Left forelimb (tissue), 1 donor: ENCODE measurements around the gene GNG2.
"Not testable (repeated sequence)": the region's sequence is repeated elsewhere in the genome, so short reads cannot be mapped to it uniquely, and the experiment has no call there.

Source experiments
- DNase-seq: peaks from one replicate; pipeline ENCODE4 v3.0.0-alpha.2; 2018; ENCODE audit warnings: low spot score

The GNG2 gene

GRCh38 chr14:51894250-51894649 lies 33.8 kb downstream of the GNG2 start:
- DNase-seq, result no peak

- DNase-seq, result no peak
These were observed 35.0 kb downstream of the GNG2 start for GRCh38 chr14:51895375-51895774.

- no peak for DNase-seq
These were observed 37.5 kb downstream of the GNG2 start for GRCh38 chr14:51897791-51898355.

GRCh38 chr14:51901475-51902024 lies 41.1 kb downstream of the GNG2 start:
- no peak for DNase-seq

- DNase-seq, result not testable (repeated sequence)
These were observed 45.3 kb downstream of the GNG2 start for GRCh38 chr14:51905656-51906121.

GRCh38 chr14:51908086-51908485 lies 47.7 kb downstream of the GNG2 start:
- no peak for DNase-seq

GRCh38 chr14:51912112-51912786 lies 51.8 kb downstream of the GNG2 start:
- no peak for DNase-seq

GRCh38 chr14:51914310-51914709 lies 53.9 kb downstream of the GNG2 start:
- DNase-seq, result no peak

- no peak for DNase-seq
These were observed 56.8 kb downstream of the GNG2 start for GRCh38 chr14:51917193-51917592.

- DNase-seq, result no peak
These were observed 60.6 kb downstream of the GNG2 start for GRCh38 chr14:51921026-51921425.

GRCh38 chr14:51922624-51923023 lies 62.2 kb downstream of the GNG2 start:
- no peak for DNase-seq

- DNase-seq, result no peak
These were observed 64.2 kb downstream of the GNG2 start for GRCh38 chr14:51924600-51924999.

GRCh38 chr14:51925980-51926379 lies 65.6 kb downstream of the GNG2 start:
- DNase-seq, result no peak

GRCh38 chr14:51926449-51926848 lies 66.0 kb downstream of the GNG2 start:
- DNase-seq, result no peak

GRCh38 chr14:51928568-51928967 lies 68.2 kb downstream of the GNG2 start:
- DNase-seq, result no peak

- DNase-seq, result no peak
These were observed 68.8 kb downstream of the GNG2 start for GRCh38 chr14:51929166-51929565.

GRCh38 chr14:51929910-51930682 lies 69.7 kb downstream of the GNG2 start:
- DNase-seq, result no peak

- DNase-seq, result no peak
These were observed 70.9 kb downstream of the GNG2 start for GRCh38 chr14:51931308-51931707.

GRCh38 chr14:51933191-51933590 lies 72.8 kb downstream of the GNG2 start:
- DNase-seq, result no peak

- DNase-seq, result no peak
These were observed 77.7 kb downstream of the GNG2 start for GRCh38 chr14:51938137-51938536.

GRCh38 chr14:51938821-51939220 lies 78.4 kb downstream of the GNG2 start:
- DNase-seq, result no peak

GRCh38 chr14:51939226-51939625 lies 78.8 kb downstream of the GNG2 start:
- no peak for DNase-seq

GRCh38 chr14:51939755-51940301 lies 79.4 kb downstream of the GNG2 start:
- DNase-seq, result no peak
